ENCODE results near the gene ANKS3.
"Not testable (repeated sequence)": the region's sequence is repeated elsewhere in the genome, so short reads cannot be mapped to it uniquely, and the experiment has no call there.

The ANKS3 gene

GRCh38 chr16:4754865-4755264 lies 20.8 kb upstream of the ANKS3 start:
- no peak for DNase-seq (ENCODE audit: low read depth in 1 of 2, low spot score in 1 of 2)

- DNase-seq (ENCODE audit: low read depth in 1 of 2, low spot score in 1 of 2) = no peak
Observed at GRCh38 chr16:4753227-4753626, 19.2 kb upstream of the ANKS3 start.

GRCh38 chr16:4752351-4753100 lies 18.5 kb upstream of the ANKS3 start:
- DNase-seq (ENCODE audit: low read depth in 1 of 2, low spot score in 1 of 2) = no peak

- no peak for DNase-seq (ENCODE audit: low read depth in 1 of 2, low spot score in 1 of 2)
Observed at GRCh38 chr16:4750896-4751295, 16.8 kb upstream of the ANKS3 start.

GRCh38 chr16:4749700-4750257 lies 15.7 kb upstream of the ANKS3 start:
- DNase-seq (ENCODE audit: low read depth in 1 of 2, low spot score in 1 of 2) = no peak

- no peak for DNase-seq (ENCODE audit: low read depth in 1 of 2, low spot score in 1 of 2)
Observed at GRCh38 chr16:4748682-4749411, 14.8 kb upstream of the ANKS3 start.

GRCh38 chr16:4747906-4748681 lies 14.0 kb upstream of the ANKS3 start:
- no peak for DNase-seq (ENCODE audit: low read depth in 1 of 2, low spot score in 1 of 2)

GRCh38 chr16:4746991-4747574 lies 13.0 kb upstream of the ANKS3 start:
- no peak for DNase-seq (ENCODE audit: low read depth in 1 of 2, low spot score in 1 of 2)

- DNase-seq (ENCODE audit: low read depth in 1 of 2, low spot score in 1 of 2) = no peak
Observed at GRCh38 chr16:4746215-4746614, 12.1 kb upstream of the ANKS3 start.

- DNase-seq (ENCODE audit: low read depth in 1 of 2, low spot score in 1 of 2) = no peak
Observed at GRCh38 chr16:4745274-4745569, 11.2 kb upstream of the ANKS3 start.

- no peak for DNase-seq (ENCODE audit: low read depth in 1 of 2, low spot score in 1 of 2)
Observed at GRCh38 chr16:4744555-4745273, 10.6 kb upstream of the ANKS3 start.

- no peak for DNase-seq (ENCODE audit: low read depth in 1 of 2, low spot score in 1 of 2)
Observed at GRCh38 chr16:4743226-4743878, 9.3 kb upstream of the ANKS3 start.

- DNase-seq (ENCODE audit: low read depth in 1 of 2, low spot score in 1 of 2) = not testable (repeated sequence)
Observed at GRCh38 chr16:4738370-4738769, 4.3 kb upstream of the ANKS3 start.

- no peak for DNase-seq (ENCODE audit: low read depth in 1 of 2, low spot score in 1 of 2)
Observed at GRCh38 chr16:4737545-4737944, 3.5 kb upstream of the ANKS3 start.

- DNase-seq (ENCODE audit: low read depth in 1 of 2, low spot score in 1 of 2) = no peak
Observed at GRCh38 chr16:4736546-4736945, 2.5 kb upstream of the ANKS3 start.

GRCh38 chr16:4734730-4735535 lies 862 bp upstream of the ANKS3 start:
- peak; percentile 82 to 87 for DNase-seq (ENCODE audit: low read depth in 1 of 2, low spot score in 1 of 2)

GRCh38 chr16:4733747-4734062 lies 366 bp downstream of the ANKS3 start:
- peak in 1 of 2 donors; percentile 6 for DNase-seq (ENCODE audit: low read depth in 1 of 2, low spot score in 1 of 2)

GRCh38 chr16:4733211-4733742 lies 794 bp downstream of the ANKS3 start:
- DNase-seq (ENCODE audit: low read depth in 1 of 2, low spot score in 1 of 2) = no peak

GRCh38 chr16:4729876-4730275 lies 4.2 kb downstream of the ANKS3 start:
- no peak for DNase-seq (ENCODE audit: low read depth in 1 of 2, low spot score in 1 of 2)

Data from activated CD4-positive, alpha-beta T cell treated with anti-CD3 and anti-CD28 coated beads, Interleukin-2, amount 50 U/mL, for 24 hours (primary cell).